HG02610 (cell line): ENCODE measurements around the gene ISCU.

Experiments used
- ATAC-seq: cut with Tn5 transposase; IDR thresholded peaks from one replicate; pipeline ENCODE4 v1.9.1; 2021; ENCODE audit warnings: mild to moderate bottlenecking, moderate library complexity; ENCODE audit not compliant: unreplicated experiment

ISCU gene

DNA sequence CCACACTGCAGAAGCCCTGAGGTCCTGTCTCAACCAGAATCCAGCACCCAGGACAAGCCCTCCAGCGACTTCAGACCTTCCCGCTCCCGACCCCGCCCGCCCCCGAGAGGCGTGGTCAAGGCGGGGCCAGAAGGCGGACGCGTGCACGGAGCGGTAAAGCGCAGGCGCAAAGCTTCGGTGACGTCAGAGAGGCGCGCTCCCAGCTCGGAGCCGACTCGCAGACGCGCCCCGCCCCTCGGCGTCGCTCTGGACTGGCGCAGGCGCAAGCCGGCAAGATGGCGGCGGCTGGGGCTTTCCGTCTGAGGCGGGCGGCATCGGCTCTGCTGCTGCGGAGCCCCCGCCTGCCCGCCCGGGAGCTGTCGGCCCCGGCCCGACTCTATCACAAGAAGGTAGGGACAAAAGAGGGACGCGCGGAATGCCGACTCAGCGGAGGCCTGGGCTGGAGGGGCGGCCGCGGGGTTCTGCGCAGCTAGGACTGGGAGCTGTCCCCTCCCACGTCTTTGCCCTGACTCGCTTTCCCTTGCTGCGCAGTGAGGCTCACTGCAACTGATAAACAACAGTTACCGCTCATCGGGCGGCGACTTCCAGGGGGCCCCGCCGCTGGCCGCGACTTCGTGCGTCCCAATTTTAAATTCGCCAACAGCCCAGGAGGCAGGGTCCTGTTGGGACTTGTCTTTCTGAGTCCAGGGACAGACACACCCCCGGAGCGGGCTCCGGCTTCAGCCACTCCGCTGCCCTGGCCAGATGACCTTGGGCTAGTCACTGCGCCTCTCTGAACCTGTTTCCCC is at the start of gene ISCU:
TSS of gene ISCU (plus strand) at position 249 of the 788 bp plus-strand sequence. CDS start at position 276, 27 bp downstream.
- peak; percentile 53 for ATAC-seq

DNA sequence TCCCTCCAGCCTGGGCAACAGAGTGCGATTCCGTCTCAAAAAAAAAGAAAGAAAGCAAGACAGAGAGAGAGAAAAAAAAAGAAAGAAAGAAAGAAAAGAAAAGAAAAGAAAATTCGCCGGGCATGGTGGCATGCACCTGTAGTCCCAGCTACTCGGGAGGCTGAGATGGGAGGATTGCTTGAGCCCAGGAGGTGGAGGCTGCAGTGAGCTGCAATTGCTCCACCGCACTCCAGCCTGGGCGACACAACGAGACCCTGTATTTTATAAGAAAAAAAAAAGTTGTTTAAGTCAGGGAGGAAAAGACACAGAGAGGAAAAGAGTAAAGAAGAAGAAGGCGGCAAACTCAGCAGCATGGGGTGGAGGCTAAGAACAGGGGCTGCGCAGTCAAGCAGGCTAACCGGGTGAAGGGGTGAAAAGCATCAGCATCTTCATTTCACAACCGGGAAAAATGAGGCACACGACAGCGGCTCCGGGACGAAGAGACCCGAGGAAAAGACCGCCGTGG is 47.9 kb upstream of the ISCU start:
- ATAC-seq: no peak

DNA sequence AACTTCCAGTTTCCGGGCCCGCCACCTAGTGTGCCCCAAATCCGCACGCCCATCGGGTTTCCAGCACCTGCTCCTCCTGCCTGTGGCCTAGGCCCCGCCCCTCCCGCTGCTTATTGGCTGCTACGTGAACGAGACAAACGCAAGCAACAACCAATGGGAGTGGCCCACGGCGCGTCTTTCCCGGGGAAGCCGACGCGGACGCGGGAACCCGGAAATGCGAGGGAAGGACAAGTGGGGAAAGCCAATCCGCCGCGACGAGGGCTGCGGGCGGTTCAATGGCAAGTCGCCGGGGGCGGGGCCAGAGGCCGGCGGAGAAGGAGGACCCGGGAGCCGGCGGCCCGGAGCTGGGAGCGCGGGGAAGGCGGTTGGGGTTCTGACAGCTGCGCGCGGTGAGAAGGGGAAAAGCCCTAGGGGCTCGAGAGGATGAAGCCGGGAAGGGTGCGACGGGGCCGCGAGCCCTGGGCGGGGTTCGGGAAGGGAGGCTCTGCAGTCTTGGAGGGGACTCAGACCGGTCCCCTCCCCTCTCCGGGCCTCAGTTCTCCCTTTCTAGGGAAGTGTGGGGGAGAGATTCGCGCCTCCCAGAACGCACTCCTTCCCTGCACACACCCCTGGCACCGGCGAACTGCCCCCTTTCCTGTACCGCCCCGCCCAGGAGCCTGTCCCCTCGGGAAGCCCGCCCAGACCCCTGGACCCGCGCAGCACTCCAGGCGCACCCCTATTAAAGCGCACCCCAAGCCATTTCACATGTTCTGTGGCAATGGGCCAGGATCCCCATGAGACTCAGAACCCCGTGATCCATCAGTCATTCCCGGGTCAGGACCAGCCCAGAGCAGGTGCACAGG is 47.2 kb upstream of the ISCU start, which contains the start of gene FICD:
TSS of gene FICD (plus strand) at position 305 of the 842 bp plus-strand sequence. CDS start 1,696 bp downstream, outside the sequence.
- ATAC-seq: peak; percentile 80

DNA sequence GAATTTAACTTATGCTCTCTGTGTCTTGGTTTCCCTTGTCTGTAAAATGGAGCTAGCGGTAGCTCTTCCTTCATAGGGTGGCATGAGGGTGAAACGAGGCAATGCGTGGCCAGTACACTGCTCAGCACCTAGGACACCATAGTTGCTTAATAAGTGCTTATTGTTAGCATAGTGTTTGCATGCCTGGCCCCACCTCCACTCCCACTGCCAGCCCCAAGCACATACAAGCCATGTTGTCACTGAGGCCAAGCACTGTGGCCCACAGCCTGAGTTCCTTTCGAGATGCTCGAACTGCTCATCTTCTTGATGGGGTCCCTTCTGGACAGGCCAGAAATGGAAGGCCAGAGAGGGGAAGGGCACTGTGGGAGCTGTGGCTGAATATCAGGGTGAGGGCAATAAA is 46.5 kb upstream of the ISCU start:
- no peak for ATAC-seq

- no peak for ATAC-seq
Measured at GRCh38 chr12:108516511-108517275, 45.7 kb upstream of the ISCU start.

GRCh38 chr12:108517288-108518100 is 44.9 kb upstream of the ISCU start:
- ATAC-seq: no peak

- ATAC-seq: no peak
Measured at GRCh38 chr12:108518101-108518715, 44.2 kb upstream of the ISCU start.

GRCh38 chr12:108518716-108519496 is 43.5 kb upstream of the ISCU start:
- ATAC-seq: no peak

- ATAC-seq: no peak
Measured at GRCh38 chr12:108519558-108519957, 42.8 kb upstream of the ISCU start.

DNA sequence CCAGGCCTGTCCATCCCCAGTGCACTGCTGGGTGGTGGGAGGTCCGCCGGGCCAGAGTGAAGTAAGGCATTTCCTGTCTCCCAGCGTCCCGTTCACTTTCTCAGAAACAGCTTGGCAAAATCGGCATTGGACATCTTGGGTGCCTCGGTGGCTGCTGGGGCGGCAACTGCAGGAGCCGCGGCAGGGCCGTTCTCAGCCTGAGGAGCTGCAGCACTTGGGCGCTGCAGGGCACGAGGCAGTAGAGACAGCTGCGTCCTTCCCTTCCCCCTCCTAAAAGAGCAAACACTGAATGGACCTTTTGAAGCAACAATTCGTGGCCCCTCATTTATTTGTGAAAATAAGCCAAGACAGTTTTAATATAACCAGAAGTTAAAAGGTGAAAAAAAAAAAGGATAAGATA is 39.0 kb upstream of the ISCU start:
- no peak for ATAC-seq

DNA sequence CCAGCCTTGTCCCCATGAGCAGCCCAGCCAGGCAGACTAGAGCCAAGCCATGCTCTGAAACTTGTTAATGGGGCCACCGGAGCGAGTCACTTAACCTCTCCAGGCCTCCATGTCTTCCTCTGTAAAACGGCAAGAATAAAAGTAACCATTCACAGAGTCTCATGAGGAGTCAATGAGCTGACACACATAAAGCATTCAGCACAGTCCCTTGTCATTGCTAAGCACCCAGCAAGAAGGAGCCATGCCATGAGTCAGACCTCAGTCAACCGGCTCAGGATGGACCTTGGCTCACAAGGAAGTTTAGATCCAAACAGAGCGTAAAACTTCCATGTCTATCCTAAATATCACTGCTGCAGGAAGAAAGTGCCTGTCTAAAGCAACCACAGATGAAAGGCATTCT is 36.7 kb upstream of the ISCU start:
- no peak for ATAC-seq

GRCh38 chr12:108526482-108527165 is 35.8 kb upstream of the ISCU start:
- ATAC-seq: no peak

DNA sequence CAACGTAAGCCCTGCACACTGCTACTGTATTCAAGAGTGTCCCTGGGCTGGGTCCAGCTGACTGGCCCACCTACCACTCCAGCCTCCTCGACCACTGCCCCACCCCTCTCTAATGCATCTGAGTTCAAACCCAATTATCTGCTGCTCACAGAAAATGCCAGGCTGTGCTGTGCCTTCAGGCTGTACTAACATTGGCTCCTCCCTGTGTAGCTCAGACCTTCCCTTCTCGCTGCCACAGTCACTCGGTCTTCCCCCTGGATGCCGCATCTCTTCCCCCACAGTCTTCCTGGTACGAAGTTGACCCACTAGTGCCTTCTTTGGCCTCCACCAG is 35.3 kb upstream of the ISCU start:
- no peak for ATAC-seq

GRCh38 chr12:108530161-108530560 is 32.2 kb upstream of the ISCU start:
- no peak for ATAC-seq

- no peak for ATAC-seq
Measured at GRCh38 chr12:108531929-108532848, 30.2 kb upstream of the ISCU start.

DNA sequence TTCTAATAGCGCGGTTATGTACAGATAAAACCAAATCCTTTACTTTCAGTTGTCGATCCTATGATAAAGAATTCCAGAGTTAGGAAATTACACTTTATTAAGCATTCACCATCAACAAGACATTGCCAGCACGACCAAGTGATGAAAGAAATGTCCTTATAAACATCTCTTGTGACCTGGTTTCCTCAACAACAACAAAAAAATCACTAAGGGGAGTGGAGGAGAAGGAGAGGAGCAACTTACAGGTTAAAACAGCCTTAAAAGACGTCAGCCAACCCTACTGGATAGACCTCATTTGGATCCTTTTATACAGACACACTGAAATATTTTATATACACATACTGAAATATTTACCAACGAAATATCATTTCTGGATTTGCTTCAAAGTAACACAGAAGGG is 24.2 kb upstream of the ISCU start:
- ATAC-seq: no peak

DNA sequence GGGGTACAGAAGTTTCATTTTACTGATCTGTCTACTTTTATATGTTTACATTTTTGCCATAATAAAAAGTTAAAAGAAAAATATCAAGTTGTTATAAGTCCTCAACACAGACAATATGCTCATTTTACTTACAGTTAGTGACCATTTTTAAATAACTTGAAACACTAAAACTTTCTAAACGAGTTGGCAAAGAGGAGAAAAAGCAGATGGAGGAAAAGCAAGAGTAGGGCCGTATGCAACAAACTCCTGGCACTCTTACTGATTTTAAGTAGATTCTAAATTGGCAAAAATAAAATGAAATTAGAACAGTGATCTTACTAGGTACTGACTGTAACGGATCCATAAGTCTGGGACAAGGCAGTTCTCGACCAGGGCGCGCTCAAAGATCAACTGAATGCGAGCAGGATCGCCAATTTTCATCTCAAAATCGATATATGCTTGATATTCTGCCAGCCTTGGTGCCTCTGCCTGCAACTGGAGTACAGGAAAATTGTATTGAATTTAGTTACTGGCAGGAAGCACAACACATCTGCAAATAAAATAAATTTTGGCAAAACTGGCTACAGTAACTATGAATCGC is 23.7 kb upstream of the ISCU start:
- ATAC-seq: no peak
